Stimulated activated naive CD8-positive, alpha-beta T cell treated with anti-CD3 and anti-CD28 coated beads, Interleukin-15, amount 100 ng/mL, for 72 hours (primary cell): Measurements from ENCODE around the gene XIRP2.
"Not testable (repeated sequence)": the region's sequence is repeated elsewhere in the genome, so short reads cannot be mapped to it uniquely, and the experiment has no call there.

Experiments used
- ATAC-seq: fragments of 150-1000 bp; cut with Tn5 transposase; 2 replicates; pipeline ENCODE4 v1.10.0; 2021; ENCODE audit warnings: mild to moderate bottlenecking, moderate library complexity
- DNase-seq, 2 donors: peaks; one replicate each; pipeline ENCODE4 v3.0.0; 2021 to 2022
- H3K27ac Mint-ChIP-seq, 2 donors: one replicate each; pipeline ENCODE4 v1.8.0; 2022; ENCODE audit warnings: mild to moderate bottlenecking in 2 of 2, mixed read lengths in 2 of 2, moderate library complexity in 2 of 2
- H3K27me3 Mint-ChIP-seq: one replicate; pipeline ENCODE4 v1.8.0; 2022; ENCODE audit warnings: mixed read lengths
- H3K4me1 Mint-ChIP-seq: one replicate; pipeline ENCODE4 v1.8.0; 2022; ENCODE audit warnings: mild to moderate bottlenecking, mixed read lengths
- H3K4me3 Mint-ChIP-seq, 2 donors: one replicate each; pipeline ENCODE4 v1.8.0; 2022; ENCODE audit warnings: mild to moderate bottlenecking in 2 of 2, mixed read lengths in 2 of 2, moderate library complexity in 1 of 2
- H3K9me3 Mint-ChIP-seq, 2 donors: one replicate each; pipeline ENCODE4 v1.8.0; 2022; ENCODE audit warnings: mixed read lengths in 2 of 2

Gene XIRP2

GRCh38 chr2:166984188-166984587 lies 95.9 kb downstream of the XIRP2 start:
- no peaks in the 10 kb centered on the region for H3K27me3 Mint-ChIP-seq
- no peaks in the 10 kb centered on the region for H3K4me1 Mint-ChIP-seq
- ATAC-seq (no peak), DNase-seq (no peak)
- H3K27ac Mint-ChIP-seq: no peak overlapping the region
- peaks cover 7 to 14% of the 10 kb centered on the region in 2 donors for H3K9me3 Mint-ChIP-seq
- H3K4me3 Mint-ChIP-seq: no peak overlapping the region

- H3K27me3 Mint-ChIP-seq: no peaks in the 10 kb centered on the region
- H3K4me1 Mint-ChIP-seq: no peaks in the 10 kb centered on the region
- DNase-seq (no peak), ATAC-seq (no peak)
- no peak overlapping the region for H3K27ac Mint-ChIP-seq
- peaks cover 7 to 14% of the 10 kb centered on the region in 2 donors for H3K9me3 Mint-ChIP-seq
- no peak overlapping the region for H3K4me3 Mint-ChIP-seq
Measured at GRCh38 chr2:166984797-166985196, 96.5 kb downstream of the XIRP2 start.

- no peaks in the 10 kb centered on the region for H3K4me1 Mint-ChIP-seq
- H3K4me3 Mint-ChIP-seq: no peak overlapping the region
- H3K27me3 Mint-ChIP-seq: no peaks in the 10 kb centered on the region
- no peak for DNase-seq
- H3K9me3 Mint-ChIP-seq: no peaks in the 10 kb centered on the region
- H3K27ac Mint-ChIP-seq: no peak overlapping the region
- no peak for ATAC-seq
Measured at GRCh38 chr2:166994588-166995336, 106.5 kb downstream of the XIRP2 start.

- H3K27me3 Mint-ChIP-seq: no peaks in the 10 kb centered on the region
- no peak overlapping the region for H3K27ac Mint-ChIP-seq
- H3K4me3 Mint-ChIP-seq: no peak overlapping the region
- no peaks in the 10 kb centered on the region for H3K9me3 Mint-ChIP-seq
- no peak for DNase-seq
- no peaks in the 10 kb centered on the region for H3K4me1 Mint-ChIP-seq
- no peak for ATAC-seq
Measured at GRCh38 chr2:166996465-166996864, 108.2 kb downstream of the XIRP2 start.

GRCh38 chr2:167001165-167001564 lies 112.9 kb downstream of the XIRP2 start:
- DNase-seq: no peak
- Mint-ChIP-seq H3K4me1 (no peaks in the 10 kb centered on the region), H3K9me3 (no peaks in the 10 kb centered on the region), H3K4me3 (no peak overlapping the region), H3K27me3 (no peaks in the 10 kb centered on the region), H3K27ac (no peak overlapping the region)
- ATAC-seq: no peak

- Mint-ChIP-seq H3K27me3 (no peaks in the 10 kb centered on the region), H3K4me3 (no peak overlapping the region), H3K9me3 (no peaks in the 10 kb centered on the region), H3K27ac (no peak overlapping the region), H3K4me1 (no peaks in the 10 kb centered on the region)
- no peak for ATAC-seq
- no peak for DNase-seq
Measured at GRCh38 chr2:167005096-167005495, 116.8 kb downstream of the XIRP2 start.

- ATAC-seq (no peak), DNase-seq (no peak)
- H3K27ac Mint-ChIP-seq: no peak overlapping the region
- H3K4me1 Mint-ChIP-seq: no peaks in the 10 kb centered on the region
- no peak overlapping the region for H3K4me3 Mint-ChIP-seq
- peaks cover 0 to 6% of the 10 kb centered on the region in 2 donors for H3K9me3 Mint-ChIP-seq
- H3K27me3 Mint-ChIP-seq: no peaks in the 10 kb centered on the region
Measured at GRCh38 chr2:167013227-167013626, 124.9 kb downstream of the XIRP2 start.

- ATAC-seq: no peak
- Mint-ChIP-seq H3K4me1 (no peaks in the 10 kb centered on the region), H3K4me3 (no peak overlapping the region), H3K9me3 (peaks cover 0 to 6% of the 10 kb centered on the region in 2 donors), H3K27me3 (no peaks in the 10 kb centered on the region), H3K27ac (no peak overlapping the region)
- DNase-seq: no peak
Measured at GRCh38 chr2:167015806-167016205, 127.5 kb downstream of the XIRP2 start.

- no peak for DNase-seq
- H3K4me3 Mint-ChIP-seq: no peak overlapping the region
- ATAC-seq: no peak
- no peak overlapping the region for H3K27ac Mint-ChIP-seq
- no peaks in the 10 kb centered on the region for H3K27me3 Mint-ChIP-seq
- peaks cover 0 to 3% of the 10 kb centered on the region in 2 donors for H3K9me3 Mint-ChIP-seq
- H3K4me1 Mint-ChIP-seq: no peaks in the 10 kb centered on the region
Measured at GRCh38 chr2:167017021-167017420, 128.7 kb downstream of the XIRP2 start.

- ATAC-seq (no peak), DNase-seq (no peak)
- Mint-ChIP-seq H3K4me1 (no peaks in the 10 kb centered on the region), H3K4me3 (no peak overlapping the region), H3K9me3 (no peaks in the 10 kb centered on the region), H3K27ac (no peak overlapping the region), H3K27me3 (no peaks in the 10 kb centered on the region)
Measured at GRCh38 chr2:167018590-167018989, 130.3 kb downstream of the XIRP2 start.

- DNase-seq (no peak), ATAC-seq (no peak)
- Mint-ChIP-seq H3K4me1 (no peaks in the 10 kb centered on the region), H3K27ac (no peak overlapping the region), H3K4me3 (no peak overlapping the region), H3K9me3 (peaks cover 28 to 39% of the 10 kb centered on the region in 2 donors), H3K27me3 (no peaks in the 10 kb centered on the region)
Measured at GRCh38 chr2:167028503-167028902, 140.2 kb downstream of the XIRP2 start.

GRCh38 chr2:167034976-167035375 lies 146.7 kb downstream of the XIRP2 start:
- not testable (repeated sequence) for H3K4me1 Mint-ChIP-seq, H3K27ac Mint-ChIP-seq, H3K4me3 Mint-ChIP-seq, ATAC-seq, DNase-seq, H3K27me3 Mint-ChIP-seq
- H3K9me3 Mint-ChIP-seq: peaks cover 33 to 41% of the 10 kb centered on the region in 2 donors

- no peaks in the 10 kb centered on the region for H3K9me3 Mint-ChIP-seq
- H3K27me3 Mint-ChIP-seq: no peaks in the 10 kb centered on the region
- H3K27ac Mint-ChIP-seq: no peak overlapping the region
- no peak for DNase-seq
- no peaks in the 10 kb centered on the region for H3K4me1 Mint-ChIP-seq
- ATAC-seq: no peak
- no peak overlapping the region for H3K4me3 Mint-ChIP-seq
Measured at GRCh38 chr2:167048829-167049228, 160.5 kb downstream of the XIRP2 start.

GRCh38 chr2:167049659-167050058 lies 161.4 kb downstream of the XIRP2 start:
- ATAC-seq (no peak), DNase-seq (no peak)
- Mint-ChIP-seq H3K4me1 (no peaks in the 10 kb centered on the region), H3K27me3 (no peaks in the 10 kb centered on the region), H3K4me3 (no peak overlapping the region), H3K9me3 (no peaks in the 10 kb centered on the region), H3K27ac (no peak overlapping the region)

GRCh38 chr2:167052825-167053224 lies 164.5 kb downstream of the XIRP2 start:
- H3K4me1 Mint-ChIP-seq: no peaks in the 10 kb centered on the region
- no peaks in the 10 kb centered on the region for H3K9me3 Mint-ChIP-seq
- H3K4me3 Mint-ChIP-seq: no peak overlapping the region
- ATAC-seq (no peak), DNase-seq (no peak)
- no peak overlapping the region for H3K27ac Mint-ChIP-seq
- no peaks in the 10 kb centered on the region for H3K27me3 Mint-ChIP-seq

- no peaks in the 10 kb centered on the region for H3K4me1 Mint-ChIP-seq
- H3K4me3 Mint-ChIP-seq: no peak overlapping the region
- no peaks in the 10 kb centered on the region for H3K9me3 Mint-ChIP-seq
- no peaks in the 10 kb centered on the region for H3K27me3 Mint-ChIP-seq
- no peak overlapping the region for H3K27ac Mint-ChIP-seq
- DNase-seq: no peak
- no peak for ATAC-seq
Measured at GRCh38 chr2:167054881-167055280, 166.6 kb downstream of the XIRP2 start.

GRCh38 chr2:167057446-167057845 lies 169.2 kb downstream of the XIRP2 start:
- ATAC-seq (no peak), DNase-seq (no peak)
- Mint-ChIP-seq H3K27me3 (no peaks in the 10 kb centered on the region), H3K27ac (no peak overlapping the region), H3K9me3 (no peaks in the 10 kb centered on the region), H3K4me1 (no peaks in the 10 kb centered on the region), H3K4me3 (no peak overlapping the region)
